WTC11 (cell line): ENCODE measurements around the gene HTRA1. TPM values are rescaled to one million over a fixed set of nuclear protein-coding genes. Genes with fewer than 3 reads are reported as not detected.

Source experiments
- ATAC-seq: fragments of 200-7000 bp; cut with Tn5 transposase; 2 replicates; pipeline ENCODE4 v1.10.0; 2021; ENCODE audit warnings: mild to moderate bottlenecking, moderate library complexity
- CTCF ChIA-PET: fragments of 300-600 bp; sonication (Branson Sonifier 250); formaldehyde crosslinking; loops from one replicate; lab custom pipeline; 2021; ENCODE audit warnings: antibody characterized with exemption; lab: Charles Lee
- POLR2A ChIA-PET: fragments of 350-600 bp; sonication (Branson Sonifier 250); formaldehyde crosslinking; loops from one replicate; lab custom pipeline; 2021; ENCODE audit warnings: antibody characterized with exemption; lab: Charles Lee
- DNase-seq: peaks from one replicate; pipeline ENCODE4 v3.0.0; 2021; ENCODE audit warnings: low spot score
- H3K27ac Mint-ChIP-seq: 2 replicates; pipeline ENCODE4 v1.8.0; 2021; ENCODE audit warnings: mixed read lengths
- H3K27me3 Mint-ChIP-seq: 2 replicates; pipeline ENCODE4 v1.8.0; 2021; ENCODE audit warnings: low read depth, mild to moderate bottlenecking, moderate library complexity, mixed read lengths
- H3K36me3 Mint-ChIP-seq: 2 replicates; pipeline ENCODE4 v1.8.0; 2021; ENCODE audit warnings: mixed read lengths
- H3K4me1 Mint-ChIP-seq: 2 replicates; pipeline ENCODE4 v1.8.0; 2022; ENCODE audit warnings: mixed read lengths
- H3K4me3 Mint-ChIP-seq: 2 replicates; pipeline ENCODE4 v1.8.0; 2021; ENCODE audit warnings: mild to moderate bottlenecking, moderate library complexity, mixed read lengths
- H3K9me3 Mint-ChIP-seq: 2 replicates; pipeline ENCODE4 v1.8.0; 2021; ENCODE audit warnings: mixed read lengths
- ATF1 ChIP-seq: sonication (generic); formaldehyde crosslinking; IDR thresholded peaks from 2 replicates; pipeline ENCODE4 v1.8.1; 2023; ENCODE audit warnings: mild to moderate bottlenecking, moderate library complexity, missing genetic modification reagents
- E2F4 ChIP-seq: sonication (generic); formaldehyde crosslinking; IDR thresholded peaks from 2 replicates; pipeline ENCODE4 v1.8.1; 2022; ENCODE audit warnings: low read depth, mild to moderate bottlenecking, moderate library complexity, missing genetic modification reagents, borderline replicate concordance
- EMX1 ChIP-seq: fragments of 250-450 bp; sonication (Bioruptor Pico); IDR thresholded peaks from 2 replicates; pipeline ENCODE4 v1.8.0; 2021; ENCODE audit warnings: mild to moderate bottlenecking
- ERG ChIP-seq: fragments of 250-450 bp; sonication (Bioruptor Pico); IDR thresholded peaks from 2 replicates; pipeline ENCODE4 v1.8.0; 2021; ENCODE audit warnings: mild to moderate bottlenecking
- ESRRA ChIP-seq: sonication (generic); formaldehyde crosslinking; IDR thresholded peaks from 2 replicates; pipeline ENCODE4 v1.8.1; 2022; ENCODE audit warnings: mild to moderate bottlenecking, missing genetic modification reagents, borderline replicate concordance
- JAZF1 ChIP-seq: fragments of 250-450 bp; sonication (Bioruptor Pico); IDR thresholded peaks from 2 replicates; pipeline ENCODE4 v1.9.0; 2021; ENCODE audit warnings: moderate library complexity, mild to moderate bottlenecking, inconsistent platforms
- MLX ChIP-seq: sonication (generic); formaldehyde crosslinking; IDR thresholded peaks from 2 replicates; pipeline ENCODE4 v1.8.1; 2023; ENCODE audit warnings: mild to moderate bottlenecking, missing genetic modification reagents, moderate library complexity
- MYBL2 ChIP-seq: sonication (generic); formaldehyde crosslinking; IDR thresholded peaks from 2 replicates; pipeline ENCODE4 v1.8.1; 2023; ENCODE audit warnings: mild to moderate bottlenecking, moderate library complexity, missing genetic modification reagents
- NFYB ChIP-seq: sonication (generic); formaldehyde crosslinking; conservative IDR thresholded peaks from 2 replicates; pipeline ENCODE4 v1.8.0; 2022; ENCODE audit warnings: low read depth, missing genetic modification reagents
- NR1H2 ChIP-seq: sonication (generic); formaldehyde crosslinking; IDR thresholded peaks from 2 replicates; pipeline ENCODE4 v1.9.0; 2021; ENCODE audit warnings: mild to moderate bottlenecking, moderate library complexity, missing genetic modification reagents
- PRDM15 ChIP-seq: sonication (generic); formaldehyde crosslinking; IDR thresholded peaks from 2 replicates; pipeline ENCODE4 v1.8.0; 2022; ENCODE audit warnings: missing genetic modification reagents
- PREB ChIP-seq: sonication (generic); formaldehyde crosslinking; IDR thresholded peaks from 2 replicates; pipeline ENCODE4 v1.8.1; 2022; ENCODE audit warnings: mild to moderate bottlenecking, missing genetic modification reagents, moderate library complexity, borderline replicate concordance
- PRRX2 ChIP-seq: fragments of 250-450 bp; sonication (Bioruptor Pico); IDR thresholded peaks from 2 replicates; pipeline ENCODE4 v1.8.0; 2021; ENCODE audit warnings: mild to moderate bottlenecking
- RORB ChIP-seq: fragments of 250-450 bp; sonication (Bioruptor Pico); IDR thresholded peaks from 2 replicates; pipeline ENCODE4 v1.9.0; 2021; ENCODE audit warnings: mild to moderate bottlenecking
- SOX15 ChIP-seq: fragments of 250-450 bp; sonication (Bioruptor Pico); IDR thresholded peaks from 2 replicates; pipeline ENCODE4 v1.9.0; 2021; ENCODE audit warnings: mild to moderate bottlenecking
- ZNF396 ChIP-seq: fragments of 250-450 bp; sonication (Bioruptor Pico); IDR thresholded peaks from 2 replicates; pipeline ENCODE4 v1.8.0; 2021; ENCODE audit warnings: mild to moderate bottlenecking, moderate library complexity, borderline replicate concordance
- ZNF416 ChIP-seq: fragments of 250-450 bp; sonication (Bioruptor Pico); IDR thresholded peaks from 2 replicates; pipeline ENCODE4 v1.9.0; 2021; ENCODE audit warnings: mild to moderate bottlenecking, inconsistent platforms
- ZNF512 ChIP-seq: sonication (generic); formaldehyde crosslinking; IDR thresholded peaks from 2 replicates; pipeline ENCODE4 v1.8.1; 2022; ENCODE audit warnings: missing genetic modification reagents, borderline replicate concordance
- ZSCAN18 ChIP-seq: fragments of 250-450 bp; sonication (Bioruptor Pico); IDR thresholded peaks from 2 replicates; pipeline ENCODE4 v2.1.2; 2022; ENCODE audit warnings: mild to moderate bottlenecking, moderate library complexity
- total RNA-seq: library from RNA; stranded (reverse); gene quantifications from 3 replicates; pipeline ENCODE4 v1.2.3, GENCODE V29; 2021

HTRA1 gene
- total RNA-seq, 1 experiment from 2014 or later, result 18.3 TPM

GRCh38 chr10:122560279-122560804, 99.0 kb downstream of the HTRA1 start, which contains the start of gene DMBT1:
Gene DMBT1, plus strand, starts transcription at chr10:122560754. Its CDS starts 17 bp downstream, at chr10:122560771.
- Mint-ChIP-seq H3K9me3 (no peaks in the 10 kb centered on the region), H3K27ac (no peak within 1 kb of the TSS)

GRCh38 chr10:122561212-122561611, 99.9 kb downstream of the HTRA1 start:
- Mint-ChIP-seq H3K27ac (no peak overlapping the region), H3K9me3 (no peaks in the 10 kb centered on the region), H3K4me3 (no peak overlapping the region), H3K36me3 (no peaks in the 10 kb centered on the region), H3K4me1 (peaks cover 20% of the 10 kb centered on the region), H3K27me3 (no peaks in the 10 kb centered on the region)
- no peak for DNase-seq
- no peak for ATAC-seq
- no peak for TF ChIP-seq ATF1
- no peak for TF ChIP-seq SOX15
- no peak for TF ChIP-seq NR1H2 (CRISPR knock-in tag)
- TF ChIP-seq ZSCAN18 (CRISPR knock-in tag), result no peak
- no peak for TF ChIP-seq MLX (CRISPR knock-in tag)
- TF ChIP-seq ZNF512 (CRISPR knock-in tag), result no peak
- TF ChIP-seq NFYB, result no peak
- TF ChIP-seq ESRRA (CRISPR knock-in tag), result no peak
- no peak for TF ChIP-seq E2F4 (CRISPR knock-in tag)
- no peak for TF ChIP-seq MYBL2 (CRISPR knock-in tag)
- no peak for TF ChIP-seq PRDM15 (CRISPR knock-in tag)
- TF ChIP-seq ZNF416 (CRISPR knock-in tag), result no peak
- TF ChIP-seq ERG (CRISPR knock-in tag), result no peak
- no peak for TF ChIP-seq JAZF1
- TF ChIP-seq RORB (CRISPR knock-in tag), result no peak
- TF ChIP-seq PREB, result no peak
- POLR2A ChIA-PET, result no interaction called here
- CTCF ChIA-PET, result interaction anchor here (1.1 to 1.5 kb wide), 2 partner anchors 36 to 263 kb away, joined by 4 to 6 read pairs; no protein-coding TSS in a partner anchor

More at GRCh38 chr10:122560279-122560804, 99.0 kb downstream of the HTRA1 start, which contains the start of gene DMBT1:
- H3K4me1 Mint-ChIP-seq, result peaks cover 20% of the 10 kb centered on the region
- H3K36me3 Mint-ChIP-seq, result no peaks in the 10 kb centered on the region
- CTCF ChIA-PET, result interaction anchor here (1.5 kb wide), 1 partner anchor 35 kb away, joined by 6 read pairs; no protein-coding TSS in a partner anchor
- TF ChIP-seq EMX1 (CRISPR knock-in tag) (no peak), PRRX2 (CRISPR knock-in tag) (no peak), ZNF396 (CRISPR knock-in tag) (no peak)
- H3K4me3 Mint-ChIP-seq, result no peak within 1 kb of the TSS
- POLR2A ChIA-PET, result no interaction called here
- no peaks in the 10 kb centered on the region for H3K27me3 Mint-ChIP-seq
- DNase-seq, result no peak
- no peak for ATAC-seq
